HepG2 (cell line): ENCODE data around the gene HMGN4. TPM values are rescaled to one million over a fixed set of nuclear protein-coding genes. Genes with fewer than 3 reads are reported as not detected.

ENCODE experiments used
- AHDC1 ChIP-seq: sonication (generic); formaldehyde crosslinking; IDR thresholded peaks from 2 replicates; pipeline ENCODE4 v1.5.1; 2020; ENCODE audit warnings: mild to moderate bottlenecking, missing genetic modification reagents, borderline replicate concordance
- CBX5 ChIP-seq: sonication (generic); formaldehyde crosslinking; IDR thresholded peaks from 2 replicates; pipeline ENCODE4 v1.4.0; 2020; ENCODE audit warnings: missing genetic modification reagents, borderline replicate concordance
- FOSL2 ChIP-seq: sonication (generic); formaldehyde crosslinking; IDR thresholded peaks from 2 replicates; pipeline ENCODE4 v1.4.0; 2020; ENCODE audit warnings: missing genetic modification reagents
- IRF1 ChIP-seq: sonication (generic); formaldehyde crosslinking; IDR thresholded peaks from 2 replicates; pipeline ENCODE4 v1.4.0; 2020; ENCODE audit warnings: low read depth, mild to moderate bottlenecking, missing genetic modification reagents
- MAF1 ChIP-seq: sonication (generic); formaldehyde crosslinking; IDR thresholded peaks from 2 replicates; pipeline ENCODE4 v1.5.0; 2020; ENCODE audit warnings: missing genetic modification reagents, borderline replicate concordance
- MIER3 ChIP-seq: IDR thresholded peaks from 2 replicates; pipeline ENCODE4 v1.6.1; 2016; ENCODE audit warnings: missing compliant biosample characterization, borderline replicate concordance
- PAWR ChIP-seq: sonication (generic); formaldehyde crosslinking; IDR thresholded peaks from 2 replicates; pipeline ENCODE4 v1.4.0; 2020; ENCODE audit warnings: missing genetic modification reagents, mild to moderate bottlenecking, borderline replicate concordance
- PPARG ChIP-seq: conservative IDR thresholded peaks from 2 replicates; pipeline ENCODE4 v1.6.1; 2016; ENCODE audit warnings: missing biosample characterization, missing genetic modification reagents
- SETDB1 ChIP-seq: sonication (generic); formaldehyde crosslinking; IDR thresholded peaks from 2 replicates; pipeline ENCODE4 v1.5.1; 2020; ENCODE audit warnings: missing genetic modification reagents, mild to moderate bottlenecking, borderline replicate concordance
- TFDP2 ChIP-seq: sonication (generic); formaldehyde crosslinking; IDR thresholded peaks from 2 replicates; pipeline ENCODE4 v1.4.0; 2020; ENCODE audit warnings: missing genetic modification reagents
- THAP7 ChIP-seq: sonication (generic); formaldehyde crosslinking; IDR thresholded peaks from 2 replicates; pipeline ENCODE4 v1.8.1; 2023; ENCODE audit warnings: mild to moderate bottlenecking, missing genetic modification reagents
- YY1 ChIP-seq: IDR thresholded peaks from 2 replicates; pipeline ENCODE4 v1.6.1; 2011; ENCODE audit warnings: low read length, low read depth, moderate library complexity, mild to moderate bottlenecking; ENCODE audit not compliant: insufficient read depth, insufficient replicate concordance
- ZNF331 ChIP-seq: sonication (generic); formaldehyde crosslinking; IDR thresholded peaks from 2 replicates; pipeline ENCODE4 v1.4.0; 2020; ENCODE audit warnings: missing genetic modification reagents
- ZNF644 ChIP-seq: IDR thresholded peaks from 2 replicates; pipeline ENCODE4 v1.6.1; 2016; ENCODE audit warnings: low read depth
- ZNF800 ChIP-seq: sonication (generic); formaldehyde crosslinking; IDR thresholded peaks from 2 replicates; pipeline ENCODE4 v1.4.0; 2020; ENCODE audit warnings: missing genetic modification reagents
- ZNF850 ChIP-seq: sonication (generic); formaldehyde crosslinking; conservative IDR thresholded peaks from 2 replicates; pipeline ENCODE4 v1.9.0; 2021; ENCODE audit warnings: mild to moderate bottlenecking, missing genetic modification reagents
- polyA plus RNA-seq, 8 experiments: library from polyadenylated mRNA; depleted of rRNA in 3 of 8; stranded (reverse) in 7 of 8; unstranded in 1 of 8; fragments of >200 nt; fragmentation: Illumina TruSeq in 4 of 8; extraction: Trizol in 4 of 8; gene quantifications; 2 replicates each; pipeline versions ENCODE4 v1.2.1 to v1.2.3, GENCODE V29; 2011 to 2016; ENCODE audit warnings: low read depth in 4 of 8, missing spikeins in 1 of 8, mixed read lengths in 1 of 8; ENCODE audit not compliant: insufficient read depth in 1 of 8
- total RNA-seq, 5 experiments: library from RNA; depleted of rRNA; stranded (reverse); fragments of >200 nt; fragmentation: Illumina TruSeq; extraction: Trizol; gene quantifications; 2 replicates each; pipeline ENCODE4 v1.2.3, GENCODE V29; 2016; ENCODE audit warnings: low read depth in 1 of 5

Gene HMGN4
- total and polyA plus RNA-seq, 2 of the 13 experiments (the other 11 are each of a cell fraction or from before 2014, with no cell fraction given) = 39.9 to 52.1 TPM

- TF ChIP-seq TFDP2 (CRISPR knock-in tag) (peak; percentile 69; the same call in 1 of the 2 replicates), PPARG (CRISPR knock-in tag) (peak; percentile 83), AHDC1 (CRISPR knock-in tag) (peak; percentile 24; the same call in 1 of the 2 replicates), MIER3 (CRISPR knock-in tag) (peak; percentile 86; the same call in 1 of the 2 replicates), ZNF331 (peak; percentile 96), CBX5 (CRISPR knock-in tag) (peak; percentile 95), PAWR (CRISPR knock-in tag) (no peak), ZNF644 (CRISPR knock-in tag) (peak; percentile 69; the same call in 1 of the 2 replicates), IRF1 (no peak), ZNF800 (CRISPR knock-in tag) (no peak), ZNF850 (CRISPR knock-in tag) (no peak), MAF1 (peak; percentile 99), YY1 (peak; percentile 47), FOSL2 (CRISPR knock-in tag) (peak; percentile 75), SETDB1 (no peak), THAP7 (CRISPR knock-in tag) (peak; percentile 73; the same call in 1 of the 2 replicates)
These were observed 30.7 kb downstream of the HMGN4 start (continued) for GRCh38 chr6:26568601-26569432.
